HTERT RPE-1 (cell line): Measurements from ENCODE around the gene ARHGEF17.
"Not testable (repeated sequence)": the region's sequence is repeated elsewhere in the genome, so short reads cannot be mapped to it uniquely, and the experiment has no call there.

Experiments used
- in situ Hi-C: fragments of 300-500 bp; cut with MboI; formaldehyde crosslinking; loops from 4 replicates; pipeline ENCODE4 v1.14.3; 2020; ENCODE audit warnings: low sequenced_read_pairs

The ARHGEF17 gene

GRCh38 chr11:73308003-73308960 lies at the start of gene ARHGEF17:
TSS of gene ARHGEF17 (plus strand) at chr11:73308276. CDS start at chr11:73308639, 363 bp downstream.
- in situ Hi-C loops = no loop called here

GRCh38 chr11:73259406-73260126 lies 48.5 kb upstream of the ARHGEF17 start:
- in situ Hi-C loops = no loop called here

- in situ Hi-C loops = no loop called here
These were observed 48.0 kb upstream of the ARHGEF17 start for GRCh38 chr11:73260127-73260457.

- in situ Hi-C loops = no loop called here
These were observed 45.1 kb upstream of the ARHGEF17 start for GRCh38 chr11:73262851-73263495.

- in situ Hi-C loops = no loop called here
These were observed 44.4 kb upstream of the ARHGEF17 start for GRCh38 chr11:73263640-73264039.

GRCh38 chr11:73265278-73265810 lies 42.7 kb upstream of the ARHGEF17 start:
- in situ Hi-C loops = no loop called here

GRCh38 chr11:73265853-73266645 lies 42.0 kb upstream of the ARHGEF17 start:
- in situ Hi-C loops = no loop called here

- in situ Hi-C loops = no loop called here
These were observed 41.4 kb upstream of the ARHGEF17 start for GRCh38 chr11:73266646-73267020.

GRCh38 chr11:73267122-73267846 lies 40.8 kb upstream of the ARHGEF17 start:
- in situ Hi-C loops = no loop called here

- in situ Hi-C loops = no loop called here
These were observed 40.1 kb upstream of the ARHGEF17 start for GRCh38 chr11:73267906-73268540.

GRCh38 chr11:73268671-73269271 lies 39.3 kb upstream of the ARHGEF17 start:
- in situ Hi-C loops = no loop called here

- in situ Hi-C loops = no loop called here
These were observed 38.5 kb upstream of the ARHGEF17 start for GRCh38 chr11:73269459-73270015.

GRCh38 chr11:73270016-73270854 lies 37.8 kb upstream of the ARHGEF17 start:
- in situ Hi-C loops = no loop called here

- in situ Hi-C loops = no loop called here
These were observed 37.1 kb upstream of the ARHGEF17 start for GRCh38 chr11:73270855-73271477.

GRCh38 chr11:73271478-73271865 lies 36.6 kb upstream of the ARHGEF17 start:
- in situ Hi-C loops = not testable (repeated sequence)

GRCh38 chr11:73271936-73272679 lies 36.0 kb upstream of the ARHGEF17 start, which contains the start of gene P2RY6:
TSS of gene P2RY6 (plus strand) at chr11:73272338. CDS start at chr11:73296519, 24,181 bp downstream.
- in situ Hi-C loops = no loop called here

GRCh38 chr11:73272680-73273038 lies 35.4 kb upstream of the ARHGEF17 start:
- in situ Hi-C loops = no loop called here
